CD14-positive monocyte (primary cell): ENCODE data around the gene EPHA4. TPM values are rescaled to one million over a fixed set of nuclear protein-coding genes. Genes with fewer than 3 reads are reported as not detected.
A peak's percentile ranks its signal among the peaks of the same experiment; 100 is the strongest.

Experiments used
- DNase-seq, 3 donors: peaks; one replicate each; pipeline ENCODE4 v3.0.0-alpha.2; 2011 to 2022
- H2AFZ ChIP-seq: 2 replicates; pipeline ENCODE4 v1.6.0; 2012; ENCODE audit warnings: mild to moderate bottlenecking, low read depth, low read length, inconsistent platforms; ENCODE audit not compliant: insufficient read depth, poor library complexity, severe bottlenecking
- H3K27ac ChIP-seq, 2 donors: 1 replicate in 1 of 2; 2 replicates in 1 of 2; pipeline ENCODE4 v1.5.1; 2012 to 2013; ENCODE audit warnings: low read length in 2 of 2, control low read depth in 1 of 2, inconsistent platforms in 1 of 2, low read depth in 1 of 2, mild to moderate bottlenecking in 1 of 2
- H3K27me3 ChIP-seq, 2 donors: one replicate each; pipeline versions ENCODE4 v1.6.0 to v1.6.1; 2011 to 2013; ENCODE audit warnings: low read length in 2 of 2; ENCODE audit not compliant: control insufficient read depth in 2 of 2, insufficient read depth in 2 of 2
- H3K36me3 ChIP-seq, 2 donors: replicated peaks in 1 of 2; 1 replicate in 1 of 2; 2 replicates in 1 of 2; pipeline versions ENCODE4 v1.5.1 to v1.6.1; 2012 to 2013; ENCODE audit warnings: low read length in 2 of 2, control low read depth in 1 of 2, inconsistent platforms in 1 of 2, mild to moderate bottlenecking in 1 of 2; ENCODE audit not compliant: insufficient read depth in 2 of 2, control insufficient read depth in 1 of 2
- H3K4me1 ChIP-seq, 2 donors: 1 replicate in 1 of 2; 2 replicates in 1 of 2; pipeline versions ENCODE4 v1.5.1 to v1.6.1; 2012 to 2013; ENCODE audit warnings: low read length in 2 of 2, control low read depth in 1 of 2, inconsistent platforms in 1 of 2, mild to moderate bottlenecking in 1 of 2, moderate library complexity in 1 of 2; ENCODE audit not compliant: insufficient read depth in 2 of 2, control insufficient read depth in 1 of 2
- H3K4me2 ChIP-seq: replicated peaks from 2 replicates; pipeline ENCODE3; 2012; ENCODE audit warnings: low read length, moderate library complexity, mild to moderate bottlenecking; ENCODE audit not compliant: poor library complexity, severe bottlenecking; ENCODE audit errors: extremely low read depth
- H3K4me3 ChIP-seq, 3 experiments: fragments of 200-600 bp in 1 of 3; sonication (generic) in 1 of 3; replicated peaks in 1 of 3; 1 replicate in 2 of 3; 2 replicates in 1 of 3; pipeline ENCODE4 v1.5.1; 2011 to 2013; ENCODE audit warnings: low read length in 3 of 3, mild to moderate bottlenecking in 3 of 3, control low read depth in 2 of 3, low read depth in 2 of 3, inconsistent platforms in 1 of 3, moderate library complexity in 1 of 3
- H3K79me2 ChIP-seq: 2 replicates; pipeline ENCODE4 v1.6.0; 2012; ENCODE audit warnings: mild to moderate bottlenecking, control low read depth, inconsistent platforms, low read length, moderate library complexity; ENCODE audit not compliant: insufficient read depth
- H3K9ac ChIP-seq: 2 replicates; pipeline ENCODE4 v1.6.0; 2017; ENCODE audit warnings: low read length, mild to moderate bottlenecking; ENCODE audit not compliant: insufficient read depth, poor library complexity, severe bottlenecking
- H3K9me3 ChIP-seq, 2 donors: replicated peaks in 1 of 2; 1 replicate in 1 of 2; 2 replicates in 1 of 2; pipeline versions ENCODE4 v1.5.1 to v1.6.1; 2012 to 2013; ENCODE audit warnings: low read length in 2 of 2, control low read depth in 1 of 2; ENCODE audit not compliant: control insufficient read depth in 1 of 2, insufficient read depth in 1 of 2
- H4K20me1 ChIP-seq: 2 replicates; pipeline ENCODE4 v1.6.0; 2012; ENCODE audit warnings: mild to moderate bottlenecking, low read length, control low read depth, moderate library complexity; ENCODE audit not compliant: insufficient read depth
- H3K27ac Mint-ChIP-seq, 7 donors: one replicate each; pipeline ENCODE4 v1.8.0; 2020; ENCODE audit warnings: mild to moderate bottlenecking in 7 of 7, mixed read lengths in 7 of 7, moderate library complexity in 6 of 7, inconsistent platforms in 2 of 7
- H3K27me3 Mint-ChIP-seq, 3 donors: one replicate each; pipeline ENCODE4 v1.8.0; 2021 to 2022; ENCODE audit warnings: low read depth in 3 of 3, mild to moderate bottlenecking in 3 of 3, mixed read lengths in 3 of 3, moderate library complexity in 3 of 3, inconsistent platforms in 1 of 3
- H3K36me3 Mint-ChIP-seq, 2 donors: one replicate each; pipeline ENCODE4 v1.8.0; 2020; ENCODE audit warnings: mixed read lengths in 2 of 2, inconsistent platforms in 1 of 2, mild to moderate bottlenecking in 1 of 2
- H3K4me1 Mint-ChIP-seq: one replicate; pipeline ENCODE4 v1.8.0; 2020; ENCODE audit warnings: mild to moderate bottlenecking, mixed read lengths
- H3K4me3 Mint-ChIP-seq, 2 donors: one replicate each; pipeline ENCODE4 v1.8.0; 2020; ENCODE audit warnings: mild to moderate bottlenecking in 2 of 2, mixed read lengths in 2 of 2, moderate library complexity in 1 of 2
- H3K9me3 Mint-ChIP-seq, 7 donors: one replicate each; pipeline ENCODE4 v1.8.0; 2020 to 2022; ENCODE audit warnings: mixed read lengths in 7 of 7, mild to moderate bottlenecking in 6 of 7, moderate library complexity in 6 of 7, inconsistent platforms in 2 of 7
- WGBS: methylation state at CpG from one replicate; pipeline ENCODE4 v1.1.5; 2013; ENCODE audit warnings: missing lambda C conversion rate; ENCODE audit not compliant: insufficient coverage; 5-methylcytosine and 5-hydroxymethylcytosine counted together
- intact Hi-C, 2 donors: fragments of 100-400 bp; cut with micrococcal nuclease; formaldehyde crosslinking; loops; one replicate each; pipeline versions ENCODE4 v1.15.0 to v1.15.1; 2023
- polyA plus RNA-seq, 3 donors: library from polyadenylated mRNA; depleted of rRNA in 1 of 3; unstranded in 2 of 3; stranded (reverse) in 1 of 3; fragments of 300-500 nt in 2 of 3; fragments of >200 nt in 1 of 3; fragmentation: Illumina TruSeq in 2 of 3; gene quantifications; 1 replicate in 2 of 3; 2 replicates in 1 of 3; pipeline ENCODE4 v1.2.3, GENCODE V29; 2012 to 2021
- TF ChIP-seq, protein P1 (sequence below): fragments of 200-600 bp; IDR thresholded peaks from one replicate; pipeline ENCODE4 v1.8.0; 2022; ENCODE audit warnings: antibody characterized with exemption, mild to moderate bottlenecking

The EPHA4 gene
- polyA plus RNA-seq, 3 donors: 0.15 to 0.31 TPM; not detected in 1

DNA sequence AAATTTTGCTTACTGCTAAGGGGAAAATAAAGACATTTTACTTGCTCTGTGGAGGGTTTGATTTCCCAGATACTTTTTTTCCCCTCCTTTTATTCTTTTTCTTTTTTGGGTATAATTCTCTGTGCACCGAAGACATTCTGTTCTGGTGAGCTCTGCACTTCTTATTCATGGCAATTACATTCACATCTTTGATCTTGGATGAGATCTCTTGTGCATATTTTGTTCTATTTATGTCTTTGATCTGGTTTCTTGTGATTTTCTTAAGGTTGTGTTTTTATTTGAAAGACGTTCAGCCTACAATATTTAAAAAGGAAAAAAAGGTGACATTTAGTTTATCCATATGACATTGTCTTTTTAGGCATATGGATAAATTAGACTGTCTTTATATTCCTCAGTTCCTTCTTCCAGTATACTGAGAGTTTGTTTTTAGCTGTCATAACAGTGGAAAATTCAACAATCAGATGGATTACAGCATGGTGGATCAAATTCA is 33.7 kb upstream of the EPHA4 start:
- Histone ChIP-seq H3K9ac (no peak overlapping the region), H3K4me1 (no peaks in the 10 kb centered on the region), H3K4me2 (no peak overlapping the region), H3K9me3 (no peaks in the 10 kb centered on the region), H3K27me3 (no peaks in the 10 kb centered on the region), H4K20me1 (no peaks in the 10 kb centered on the region), H3K27ac (no peak overlapping the region), H3K36me3 (no peaks in the 10 kb centered on the region), H3K4me3 (no peak overlapping the region), H3K79me2 (no peaks in the 10 kb centered on the region), H2AFZ (no peak overlapping the region)
- Mint-ChIP-seq H3K4me1 (no peaks in the 10 kb centered on the region), H3K27ac (no peak overlapping the region), H3K4me3 (no peak overlapping the region), H3K9me3 (peaks cover 0 to 3% (median 0%) of the 10 kb centered on the region in 7 donors), H3K36me3 (no peaks in the 10 kb centered on the region), H3K27me3 (peaks cover 0 to 3% (median 0%) of the 10 kb centered on the region in 3 donors)
- no peak for DNase-seq
- intact Hi-C loops: no loop called here
- WGBS: no CpG with 5 or more reads among the region's 2 CpGs
- TF ChIP-seq, protein P1, sequence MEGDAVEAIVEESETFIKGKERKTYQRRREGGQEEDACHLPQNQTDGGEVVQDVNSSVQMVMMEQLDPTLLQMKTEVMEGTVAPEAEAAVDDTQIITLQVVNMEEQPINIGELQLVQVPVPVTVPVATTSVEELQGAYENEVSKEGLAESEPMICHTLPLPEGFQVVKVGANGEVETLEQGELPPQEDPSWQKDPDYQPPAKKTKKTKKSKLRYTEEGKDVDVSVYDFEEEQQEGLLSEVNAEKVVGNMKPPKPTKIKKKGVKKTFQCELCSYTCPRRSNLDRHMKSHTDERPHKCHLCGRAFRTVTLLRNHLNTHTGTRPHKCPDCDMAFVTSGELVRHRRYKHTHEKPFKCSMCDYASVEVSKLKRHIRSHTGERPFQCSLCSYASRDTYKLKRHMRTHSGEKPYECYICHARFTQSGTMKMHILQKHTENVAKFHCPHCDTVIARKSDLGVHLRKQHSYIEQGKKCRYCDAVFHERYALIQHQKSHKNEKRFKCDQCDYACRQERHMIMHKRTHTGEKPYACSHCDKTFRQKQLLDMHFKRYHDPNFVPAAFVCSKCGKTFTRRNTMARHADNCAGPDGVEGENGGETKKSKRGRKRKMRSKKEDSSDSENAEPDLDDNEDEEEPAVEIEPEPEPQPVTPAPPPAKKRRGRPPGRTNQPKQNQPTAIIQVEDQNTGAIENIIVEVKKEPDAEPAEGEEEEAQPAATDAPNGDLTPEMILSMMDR: no peak

- Mint-ChIP-seq H3K4me3 (no peak overlapping the region), H3K27ac (peak overlapping the region in 1 of 7 donors; percentile 41), H3K36me3 (no peaks in the 10 kb centered on the region), H3K27me3 (peaks cover 0 to 3% (median 0%) of the 10 kb centered on the region in 3 donors), H3K4me1 (no peaks in the 10 kb centered on the region), H3K9me3 (no peaks in the 10 kb centered on the region)
- H3K36me3 ChIP-seq: no peaks in the 10 kb centered on the region
- no peak overlapping the region for H2AFZ ChIP-seq
- no CpG with 5 or more reads among the region's 1 CpG for WGBS
- TF ChIP-seq, protein P1: no peak
- H3K9me3 ChIP-seq: peaks cover 0 to 3% of the 10 kb centered on the region in 2 donors
- no peak for DNase-seq
- no peaks in the 10 kb centered on the region for H4K20me1 ChIP-seq
- no peaks in the 10 kb centered on the region for H3K27me3 ChIP-seq
- H3K27ac ChIP-seq: no peak overlapping the region
- H3K4me1 ChIP-seq: no peaks in the 10 kb centered on the region
- H3K9ac ChIP-seq: no peak overlapping the region
- H3K79me2 ChIP-seq: no peaks in the 10 kb centered on the region
- intact Hi-C loops: no loop called here
- no peak overlapping the region for H3K4me3 ChIP-seq
- no peak overlapping the region for H3K4me2 ChIP-seq
Measured at GRCh38 chr2:221602938-221603337, 30.8 kb upstream of the EPHA4 start.
